H9 (cell line): Measurements from ENCODE around the gene SKIC8. TPM values are rescaled to one million over a fixed set of nuclear protein-coding genes. Genes with fewer than 3 reads are reported as not detected.

Experiments used
- DNase-seq: peaks from one replicate; pipeline ENCODE4 v3.0.0-alpha.2; 2017
- H2AFZ ChIP-seq: one replicate; pipeline ENCODE4 v1.6.1; 2013; ENCODE audit warnings: mild to moderate bottlenecking, low read length, control low read depth, moderate library complexity
- H2AK5ac ChIP-seq: 2 replicates; pipeline ENCODE4 v1.6.1; 2013; ENCODE audit warnings: low read length, control low read depth, mixed read lengths; ENCODE audit not compliant: insufficient read length
- H2BK120ac ChIP-seq: one replicate; pipeline ENCODE4 v1.6.1; 2013; ENCODE audit warnings: low read depth, mild to moderate bottlenecking, low read length, control low read depth, inconsistent platforms; ENCODE audit not compliant: poor library complexity, severe bottlenecking
- H2BK12ac ChIP-seq: 2 replicates; pipeline ENCODE4 v1.6.1; 2013; ENCODE audit warnings: low read length, control low read depth, mixed read lengths, low read depth; ENCODE audit not compliant: insufficient read length
- H2BK15ac ChIP-seq: 2 replicates; pipeline ENCODE4 v1.6.1; 2013; ENCODE audit warnings: low read depth, low read length, control low read depth
- H2BK20ac ChIP-seq: one replicate; pipeline ENCODE4 v1.6.1; 2013; ENCODE audit warnings: low read depth, mild to moderate bottlenecking, low read length, control low read depth, inconsistent platforms; ENCODE audit not compliant: poor library complexity, severe bottlenecking
- H2BK5ac ChIP-seq: 2 replicates; pipeline ENCODE4 v1.6.1; 2013; ENCODE audit warnings: low read length, control low read depth, mixed read lengths; ENCODE audit not compliant: insufficient read length
- H3K14ac ChIP-seq: 2 replicates; pipeline ENCODE4 v1.6.1; 2013; ENCODE audit warnings: low read length, control low read depth; ENCODE audit not compliant: insufficient read depth
- H3K18ac ChIP-seq: 2 replicates; pipeline ENCODE4 v1.6.1; 2013; ENCODE audit warnings: low read depth, mild to moderate bottlenecking, mixed read lengths, low read length, control low read depth; ENCODE audit not compliant: insufficient read length
- H3K23ac ChIP-seq: 2 replicates; pipeline ENCODE4 v1.6.1; 2013; ENCODE audit warnings: low read length, control low read depth, mixed read lengths, low read depth; ENCODE audit not compliant: insufficient read length
- H3K23me2 ChIP-seq: 2 replicates; pipeline ENCODE4 v1.6.1; 2013; ENCODE audit warnings: low read depth, mild to moderate bottlenecking, mixed read lengths, low read length, control low read depth; ENCODE audit not compliant: insufficient read length, poor library complexity, severe bottlenecking
- H3K27ac ChIP-seq: 2 replicates; pipeline ENCODE4 v1.5.1; 2013; ENCODE audit warnings: low read length, control low read depth, mixed read lengths, low read depth; ENCODE audit not compliant: insufficient read length
- H3K27me3 ChIP-seq: 2 replicates; pipeline ENCODE4 v1.6.1; 2013; ENCODE audit warnings: low read length, control low read depth, inconsistent platforms; ENCODE audit not compliant: insufficient read depth
- H3K4ac ChIP-seq: 2 replicates; pipeline ENCODE4 v1.6.1; 2013; ENCODE audit warnings: low read depth, mild to moderate bottlenecking, control low read depth, inconsistent platforms, low read length, moderate library complexity
- H3K4me1 ChIP-seq: 2 replicates; pipeline ENCODE4 v1.6.1; 2013; ENCODE audit warnings: low read length, control low read depth, inconsistent platforms; ENCODE audit not compliant: insufficient read depth
- H3K4me2 ChIP-seq: 2 replicates; pipeline ENCODE4 v1.6.1; 2013; ENCODE audit warnings: low read length, control low read depth, mixed read lengths; ENCODE audit not compliant: insufficient read length, insufficient read depth
- H3K56ac ChIP-seq: 2 replicates; pipeline ENCODE4 v1.6.1; 2013; ENCODE audit warnings: low read depth, mild to moderate bottlenecking, mixed read lengths, low read length, control low read depth; ENCODE audit not compliant: insufficient read length
- H3K79me1 ChIP-seq: 2 replicates; pipeline ENCODE4 v1.6.1; 2013; ENCODE audit warnings: low read depth, mild to moderate bottlenecking, moderate library complexity, low read length, control low read depth, inconsistent platforms; ENCODE audit not compliant: insufficient read depth, poor library complexity, severe bottlenecking
- H3K79me2 ChIP-seq: 2 replicates; pipeline ENCODE4 v1.6.1; 2013; ENCODE audit warnings: low read length, control low read depth, inconsistent platforms; ENCODE audit not compliant: insufficient read depth
- H3K9ac ChIP-seq: 2 replicates; pipeline ENCODE4 v1.6.1; 2013; ENCODE audit warnings: low read length, control low read depth, mixed read lengths; ENCODE audit not compliant: insufficient read length; ENCODE audit errors: extremely low read depth
- H3K9me3 ChIP-seq: one replicate; pipeline ENCODE4 v1.6.1; 2013; ENCODE audit warnings: low read depth, low read length, inconsistent platforms; ENCODE audit not compliant: control insufficient read depth
- H3T11ph ChIP-seq: one replicate; pipeline ENCODE4 v1.6.1; 2013; ENCODE audit warnings: mild to moderate bottlenecking, low read length, control low read depth, inconsistent platforms
- H4K20me1 ChIP-seq: one replicate; pipeline ENCODE4 v1.6.1; 2013; ENCODE audit not compliant: control insufficient read depth, insufficient read length, insufficient read depth
- H4K5ac ChIP-seq: 2 replicates; pipeline ENCODE4 v1.6.1; 2013; ENCODE audit warnings: low read depth, mild to moderate bottlenecking, mixed read lengths, low read length, control low read depth; ENCODE audit not compliant: insufficient read length
- H4K8ac ChIP-seq: replicated peaks from 2 replicates; pipeline ENCODE4 v1.6.1; 2013; ENCODE audit warnings: low read length, control low read depth, mixed read lengths, low read depth; ENCODE audit not compliant: insufficient read length
- H4K91ac ChIP-seq: 2 replicates; pipeline ENCODE4 v1.6.1; 2013; ENCODE audit warnings: low read depth, mild to moderate bottlenecking, moderate library complexity, mixed read lengths, low read length, control low read depth; ENCODE audit not compliant: insufficient read length
- H3K27ac Mint-ChIP-seq, 3 experiments: 2 replicates in 2 of 3; 3 replicates in 1 of 3; pipeline ENCODE4 v1.8.0; 2020 to 2021; ENCODE audit warnings: mixed read lengths in 3 of 3, mild to moderate bottlenecking in 1 of 3, moderate library complexity in 1 of 3
- H3K27me3 Mint-ChIP-seq: 2 replicates; pipeline ENCODE4 v1.8.0; 2021; ENCODE audit warnings: low read depth, mild to moderate bottlenecking, moderate library complexity, mixed read lengths
- H3K36me3 Mint-ChIP-seq, 3 experiments: 2 replicates in 2 of 3; 3 replicates in 1 of 3; pipeline ENCODE4 v1.8.0; 2020 to 2021; ENCODE audit warnings: low read depth in 3 of 3, mixed read lengths in 3 of 3; ENCODE audit not compliant: insufficient read depth in 1 of 3
- H3K4me1 Mint-ChIP-seq, 2 experiments: 2 replicates each; pipeline ENCODE4 v1.8.0; 2020; ENCODE audit warnings: mixed read lengths in 2 of 2
- H3K4me3 Mint-ChIP-seq, 2 experiments: 2 replicates in 1 of 2; 3 replicates in 1 of 2; pipeline ENCODE4 v1.8.0; 2020 to 2021; ENCODE audit warnings: mild to moderate bottlenecking in 2 of 2, mixed read lengths in 2 of 2, moderate library complexity in 1 of 2
- H3K9me3 Mint-ChIP-seq, 2 experiments: 2 replicates in 1 of 2; 3 replicates in 1 of 2; pipeline ENCODE4 v1.8.0; 2020; ENCODE audit warnings: mild to moderate bottlenecking in 2 of 2, mixed read lengths in 2 of 2, moderate library complexity in 1 of 2
- CTCF ChIP-seq: fragments of 200-600 bp; sonication (generic); conservative IDR thresholded peaks from 3 replicates; pipeline ENCODE4 v1.8.0; 2021; ENCODE audit warnings: antibody characterized with exemption, mild to moderate bottlenecking
- WGBS: extraction: QIAGEN DNeasy Blood & Tissue Kit; methylation state at CpG from one replicate; pipeline ENCODE4 v1.1.7; 2013; ENCODE audit warnings: missing lambda C conversion rate, low lambda C conversion rate, mixed read lengths; ENCODE audit not compliant: insufficient read length; ENCODE audit errors: extremely low coverage; 5-methylcytosine and 5-hydroxymethylcytosine counted together
- total RNA-seq: library from RNA; stranded (reverse); gene quantifications from 2 replicates; pipeline ENCODE4 v1.2.1, GENCODE V29; 2021

Gene SKIC8
- total RNA-seq, 1 experiment from 2014 or later: 45.6 TPM

- no peak overlapping the region for H3K18ac ChIP-seq
These were observed 65.9 kb downstream of the SKIC8 start for GRCh38 chr15:78233496-78233895.

More at GRCh38 chr15:78233496-78233895, 65.9 kb downstream of the SKIC8 start:
- Histone ChIP-seq H2BK5ac (no peak overlapping the region), H3K27me3 (no peaks in the 10 kb centered on the region), H2AK5ac (no peak overlapping the region), H2BK120ac (no peak overlapping the region), H3K27ac (no peak overlapping the region), H3K23me2 (no peaks in the 10 kb centered on the region), H3K4me1 (peaks cover 4% of the 10 kb centered on the region; the same call in 1 of the 2 replicates), H3K79me1 (no peaks in the 10 kb centered on the region), H3T11ph (no peak overlapping the region), H2BK12ac (no peak overlapping the region), H2AFZ (no peak overlapping the region), H3K9me3 (no peaks in the 10 kb centered on the region), H3K56ac (no peak overlapping the region), H4K91ac (no peak overlapping the region), H3K14ac (no peak overlapping the region; the same call in 1 of the 2 replicates), H2BK20ac (no peak overlapping the region), H3K9ac (no peak overlapping the region), H3K4me2 (no peak overlapping the region), H4K20me1 (no peaks in the 10 kb centered on the region), H3K4ac (no peak overlapping the region), H2BK15ac (no peak overlapping the region), H4K8ac (peak overlapping the region; percentile 6), H4K5ac (no peak overlapping the region), H3K23ac (no peak overlapping the region), H3K79me2 (no peaks in the 10 kb centered on the region)
- H3K27ac Mint-ChIP-seq: no peak overlapping the region
- no peaks in the 10 kb centered on the region; a peak in 1 of 5 replicates for H3K9me3 Mint-ChIP-seq
- H3K27me3 Mint-ChIP-seq: peaks cover 3% of the 10 kb centered on the region; the same call in 1 of the 2 replicates
- no CpG with 5 or more reads among the region's 11 CpGs for WGBS
- DNase-seq: no peak
- H3K36me3 Mint-ChIP-seq: no peaks in the 10 kb centered on the region; a peak in 1 of 7 replicates
- H3K4me1 Mint-ChIP-seq: peaks cover 23 to 29% of the 10 kb centered on the region in 2 experiments
- H3K4me3 Mint-ChIP-seq: no peak overlapping the region; a peak in 1 of 5 replicates
- TF ChIP-seq CTCF: no peak

Other genes starting within 250 kb of the SKIC8 start
- gene TBC1D2B, start 221.9 kb downstream of the SKIC8 start, total RNA-seq: 16.0 and 17.6 TPM in 2 replicates
- not detected in 2 replicates for gene SH2D7, start 207.0 kb downstream of the SKIC8 start, total RNA-seq
- gene CIB2, start 168.2 kb downstream of the SKIC8 start, total RNA-seq: 37.1 and 43.2 TPM in 2 replicates
- gene IDH3A, start 150.2 kb downstream of the SKIC8 start, total RNA-seq: 38.9 and 40.2 TPM in 2 replicates
- 2.2 and 3.2 TPM in 2 replicates for gene ACSBG1, start 65.0 kb downstream of the SKIC8 start, total RNA-seq
- gene DNAJA4, start 35.0 kb downstream of the SKIC8 start, total RNA-seq: 0.13 and 0.35 TPM in 2 replicates
- 93.0 and 93.1 TPM in 2 replicates for gene CRABP1, start 40.7 kb upstream of the SKIC8 start, total RNA-seq
- 87.6 and 93.3 TPM in 2 replicates for gene IREB2, start 138.6 kb upstream of the SKIC8 start, total RNA-seq
- gene HYKK, start 208.0 kb upstream of the SKIC8 start, total RNA-seq: 2.4 and 3.1 TPM in 2 replicates
- gene PSMA4, start 240.8 kb upstream of the SKIC8 start, total RNA-seq: 333 and 335 TPM in 2 replicates